Thymus (tissue), 11 donors: Measurements from ENCODE around the gene ZNF391. TPM values are rescaled to one million over a fixed set of nuclear protein-coding genes. Genes with fewer than 3 reads are reported as not detected.

ENCODE experiments used
- DNase-seq, 9 donors: peaks; one replicate each; pipeline ENCODE4 v3.0.0-alpha.2; 2013; ENCODE audit warnings: low spot score in 9 of 9, low read depth in 6 of 9, missing footprints in 1 of 9
- H3K27ac ChIP-seq, 2 donors: one replicate each; pipeline ENCODE4 v1.5.1; 2013; ENCODE audit warnings: control low read depth in 1 of 2, low read depth in 1 of 2, low read length in 1 of 2, mild to moderate bottlenecking in 1 of 2, moderate library complexity in 1 of 2
- H3K27me3 ChIP-seq, 2 donors: one replicate each; pipeline ENCODE4 v1.5.1; 2013; ENCODE audit warnings: low read length in 1 of 2; ENCODE audit not compliant: control insufficient read depth in 2 of 2, insufficient read depth in 1 of 2
- H3K36me3 ChIP-seq, 2 donors: one replicate each; pipeline ENCODE4 v1.5.1; 2013; ENCODE audit warnings: low read length in 1 of 2, mild to moderate bottlenecking in 1 of 2, moderate library complexity in 1 of 2; ENCODE audit not compliant: control insufficient read depth in 2 of 2, insufficient read depth in 2 of 2
- H3K4me1 ChIP-seq, 2 donors: one replicate each; pipeline ENCODE4 v1.5.1; 2013; ENCODE audit warnings: low read length in 2 of 2; ENCODE audit not compliant: control insufficient read depth in 2 of 2, insufficient read depth in 2 of 2
- H3K4me3 ChIP-seq, 2 donors: one replicate each; pipeline ENCODE4 v1.5.1; 2013; ENCODE audit warnings: low read length in 2 of 2, control low read depth in 1 of 2, mild to moderate bottlenecking in 1 of 2
- H3K9me3 ChIP-seq, 2 donors: one replicate each; pipeline ENCODE4 v1.5.1; 2013; ENCODE audit warnings: low read length in 1 of 2, mild to moderate bottlenecking in 1 of 2; ENCODE audit not compliant: control insufficient read depth in 2 of 2, insufficient read depth in 1 of 2
- WGBS: extraction: QIAGEN DNeasy Blood & Tissue Kit; methylation state at CpG from one replicate; pipeline ENCODE4 v1.1.7; 2013; 5-methylcytosine and 5-hydroxymethylcytosine counted together
- polyA plus RNA-seq: library from polyadenylated mRNA; stranded (reverse); fragments of 200-250 nt; gene quantifications from one replicate; pipeline ENCODE4 v1.2.3, GENCODE V29; 2013
- total RNA-seq: library from RNA; stranded (reverse); fragments of 120-200 nt; gene quantifications from one replicate; pipeline ENCODE4 v1.2.4, GENCODE V29; 2013
- donor health status: healthy.

The ZNF391 gene
- total and polyA plus RNA-seq, 2 donors: 1.1 to 1.7 TPM

- Histone ChIP-seq H3K4me3 (no peak overlapping the region), H3K27ac (no peak overlapping the region), H3K9me3 (no peaks in the 10 kb centered on the region), H3K36me3 (no peaks in the 10 kb centered on the region), H3K27me3 (no peaks in the 10 kb centered on the region), H3K4me1 (no peaks in the 10 kb centered on the region)
- whole genome bisulfite sequencing: 97% methylated on average over 1 of the region's 1 CpG
- DNase-seq: no peak
Observed at GRCh38 chr6:27433714-27434113, 45.2 kb downstream of the ZNF391 start.

- H3K4me3 ChIP-seq: no peak overlapping the region
- no peaks in the 10 kb centered on the region for H3K36me3 ChIP-seq
- DNase-seq: no peak
Observed at GRCh38 chr6:27439371-27439770, 50.8 kb downstream of the ZNF391 start.

GRCh38 chr6:27441001-27441400 lies 52.4 kb downstream of the ZNF391 start:
- DNase-seq: no peak
- no peaks in the 10 kb centered on the region for H3K36me3 ChIP-seq
- H3K4me3 ChIP-seq: no peak overlapping the region
- H3K9me3 ChIP-seq: peaks cover 0 to 5% of the 10 kb centered on the region in 2 donors
- 99% methylated on average over 3 of the region's 3 CpGs for WGBS
- H3K27ac ChIP-seq: no peak overlapping the region
- no peaks in the 10 kb centered on the region for H3K27me3 ChIP-seq
- H3K4me1 ChIP-seq: no peaks in the 10 kb centered on the region

More at GRCh38 chr6:27439371-27439770, 50.8 kb downstream of the ZNF391 start:
- peaks cover 0 to 5% of the 10 kb centered on the region in 2 donors for H3K9me3 ChIP-seq
- WGBS: 96% methylated on average over 4 of the region's 4 CpGs
- no peak overlapping the region for H3K27ac ChIP-seq
- no peaks in the 10 kb centered on the region for H3K27me3 ChIP-seq
- no peaks in the 10 kb centered on the region for H3K4me1 ChIP-seq

GRCh38 chr6:27442932-27443331 lies 54.4 kb downstream of the ZNF391 start:
- peaks cover 0 to 12% of the 10 kb centered on the region in 2 donors for H3K9me3 ChIP-seq

GRCh38 chr6:27448456-27448855 lies 59.9 kb downstream of the ZNF391 start:
- Histone ChIP-seq H3K36me3 (peaks cover 19 to 23% of the 10 kb centered on the region in 2 donors), H3K4me1 (no peaks in the 10 kb centered on the region), H3K27me3 (no peaks in the 10 kb centered on the region), H3K4me3 (no peak overlapping the region), H3K27ac (no peak overlapping the region), H3K9me3 (peaks cover 11 to 14% of the 10 kb centered on the region in 2 donors)
- WGBS: 100% methylated on average over 1 of the region's 1 CpG
- DNase-seq: no peak

More at GRCh38 chr6:27442932-27443331, 54.4 kb downstream of the ZNF391 start:
- Histone ChIP-seq H3K4me1 (no peaks in the 10 kb centered on the region), H3K4me3 (no peak overlapping the region), H3K27ac (no peak overlapping the region), H3K27me3 (no peaks in the 10 kb centered on the region), H3K36me3 (no peaks in the 10 kb centered on the region)
- DNase-seq: no peak
- 98% methylated on average over 1 of the region's 1 CpG for WGBS

- peak in 1 of 9 donors; percentile 2 for DNase-seq
- no peak overlapping the region for H3K4me3 ChIP-seq
- WGBS: 98% methylated on average over 9 of the region's 9 CpGs
- H3K36me3 ChIP-seq: peaks cover 43 to 55% of the 10 kb centered on the region in 2 donors
- peaks cover 14 to 19% of the 10 kb centered on the region in 2 donors for H3K9me3 ChIP-seq
- H3K4me1 ChIP-seq: no peaks in the 10 kb centered on the region
- no peak overlapping the region for H3K27ac ChIP-seq
- no peaks in the 10 kb centered on the region for H3K27me3 ChIP-seq
Observed at GRCh38 chr6:27451660-27452390, 63.3 kb downstream of the ZNF391 start.

- H3K4me1 ChIP-seq: no peaks in the 10 kb centered on the region
- H3K9me3 ChIP-seq: peaks cover 14 to 19% of the 10 kb centered on the region in 2 donors
- H3K27me3 ChIP-seq: no peaks in the 10 kb centered on the region
- peak in 1 of 9 donors; percentile 2 for DNase-seq
- 98% methylated on average over 3 of the region's 3 CpGs for WGBS
- H3K27ac ChIP-seq: no peak overlapping the region
- no peak overlapping the region for H3K4me3 ChIP-seq
- H3K36me3 ChIP-seq: peaks cover 50 to 60% of the 10 kb centered on the region in 2 donors
Observed at GRCh38 chr6:27452496-27452897, 63.9 kb downstream of the ZNF391 start.

Other genes with a start within 250 kb of the ZNF391 start
- 76.2 TPM for gene PRSS16, start 141.1 kb upstream of the ZNF391 start, total RNA-seq
- 96.4 TPM for gene PRSS16, start 141.1 kb upstream of the ZNF391 start, polyA plus RNA-seq
- not detected for gene POM121L2, start 76.5 kb upstream of the ZNF391 start, total RNA-seq
- not detected for gene POM121L2, start 76.5 kb upstream of the ZNF391 start, polyA plus RNA-seq
- gene ZNF184, start 84.3 kb downstream of the ZNF391 start, total RNA-seq: 18.9 TPM
- gene ZNF184, start 84.3 kb downstream of the ZNF391 start, polyA plus RNA-seq: 6.8 TPM